HepG2 (cell line): ENCODE results near the gene CLIC3. TPM values are rescaled to one million over a fixed set of nuclear protein-coding genes. Genes with fewer than 3 reads are reported as not detected.
A peak's percentile ranks its signal among the peaks of the same experiment; 100 is the strongest.

Source experiments
- ARID2 ChIP-seq: sonication (generic); formaldehyde crosslinking; IDR thresholded peaks from 2 replicates; pipeline ENCODE4 v1.8.1; 2022; ENCODE audit warnings: mild to moderate bottlenecking, missing genetic modification reagents, borderline replicate concordance
- ARID4A ChIP-seq: sonication (generic); formaldehyde crosslinking; IDR thresholded peaks from 2 replicates; pipeline ENCODE4 v1.5.0; 2020; ENCODE audit warnings: mild to moderate bottlenecking, missing genetic modification reagents, borderline replicate concordance
- CTCF ChIP-seq: sonication (generic); formaldehyde crosslinking; IDR thresholded peaks from 2 replicates; pipeline ENCODE4 v1.5.0; 2020; ENCODE audit warnings: mild to moderate bottlenecking, missing genetic modification reagents, moderate library complexity
- HIC2 ChIP-seq: sonication (generic); formaldehyde crosslinking; IDR thresholded peaks from 2 replicates; pipeline ENCODE4 v1.9.0; 2022; ENCODE audit warnings: low read depth, missing genetic modification reagents
- HNF1A ChIP-seq, 2 experiments: sonication (generic) in 1 of 2; formaldehyde crosslinking in 1 of 2; IDR thresholded peaks; 2 replicates each; pipeline versions ENCODE4 v1.4.0 to v1.6.1; 2016 to 2020; ENCODE audit warnings: borderline replicate concordance in 1 of 2, low read depth in 1 of 2, mild to moderate bottlenecking in 1 of 2, missing genetic modification reagents in 1 of 2
- TEAD3 ChIP-seq: optimal IDR thresholded peaks from 2 replicates; pipeline ENCODE3; 2016; ENCODE audit warnings: borderline replicate concordance
- ZFY ChIP-seq: sonication (generic); formaldehyde crosslinking; IDR thresholded peaks from 2 replicates; pipeline ENCODE4 v1.4.0; 2020; ENCODE audit warnings: missing genetic modification reagents
- ZNF589 ChIP-seq: sonication (generic); formaldehyde crosslinking; conservative IDR thresholded peaks from 2 replicates; pipeline ENCODE4 v1.8.0; 2022; ENCODE audit warnings: mild to moderate bottlenecking, moderate library complexity, missing genetic modification reagents
- ZNF607 ChIP-seq: sonication (generic); formaldehyde crosslinking; IDR thresholded peaks from 2 replicates; pipeline ENCODE4 v1.5.1; 2020; ENCODE audit warnings: missing genetic modification reagents, mild to moderate bottlenecking, borderline replicate concordance
- ZNF781 ChIP-seq: sonication (generic); formaldehyde crosslinking; IDR thresholded peaks from 2 replicates; pipeline ENCODE4 v1.5.1; 2020; ENCODE audit warnings: borderline replicate concordance, mild to moderate bottlenecking, missing genetic modification reagents; ENCODE audit errors: not compliant biosample characterization
- ZNF841 ChIP-seq: sonication (generic); formaldehyde crosslinking; IDR thresholded peaks from 2 replicates; pipeline ENCODE4 v1.8.1; 2023; ENCODE audit warnings: missing genetic modification reagents, borderline replicate concordance
- ZSCAN5A ChIP-seq: sonication (generic); formaldehyde crosslinking; IDR thresholded peaks from 2 replicates; pipeline ENCODE4 v1.8.0; 2022; ENCODE audit warnings: mild to moderate bottlenecking, missing genetic modification reagents, borderline replicate concordance
- polyA plus RNA-seq, 8 experiments: library from polyadenylated mRNA; depleted of rRNA in 3 of 8; stranded (reverse) in 7 of 8; unstranded in 1 of 8; fragments of >200 nt; fragmentation: Illumina TruSeq in 4 of 8; extraction: Trizol in 4 of 8; gene quantifications; 2 replicates each; pipeline versions ENCODE4 v1.2.1 to v1.2.3, GENCODE V29; 2011 to 2016; ENCODE audit warnings: low read depth in 4 of 8, missing spikeins in 1 of 8, mixed read lengths in 1 of 8; ENCODE audit not compliant: insufficient read depth in 1 of 8
- total RNA-seq, 5 experiments: library from RNA; depleted of rRNA; stranded (reverse); fragments of >200 nt; fragmentation: Illumina TruSeq; extraction: Trizol; gene quantifications; 2 replicates each; pipeline ENCODE4 v1.2.3, GENCODE V29; 2016; ENCODE audit warnings: low read depth in 1 of 5

Gene CLIC3
- total and polyA plus RNA-seq, 2 of the 13 experiments (the other 11 are each of a cell fraction or from before 2014, with no cell fraction given): 0.51 to 1.5 TPM

GRCh38 chr9:136945333-136946227 lies 50.8 kb downstream of the CLIC3 start (continued):
- TF ChIP-seq ZSCAN5A (CRISPR knock-in tag) (no peak), ARID2 (CRISPR knock-in tag) (no peak), ARID4A (CRISPR knock-in tag) (peak; percentile 33; the same call in 1 of the 2 replicates), TEAD3 (CRISPR knock-in tag) (peak; percentile 43), ZNF841 (CRISPR knock-in tag) (no peak), ZNF607 (CRISPR knock-in tag) (peak; percentile 7; the same call in 1 of the 2 replicates), HIC2 (no peak), CTCF (CRISPR knock-in tag) (peak; percentile 17; the same call in 1 of the 2 replicates), ZNF589 (0 out of 2 replicates have a peak, but pooled peaks have one; percentile 47), ZFY (CRISPR knock-in tag) (no peak), ZNF781 (no peak), HNF1A (IDR thresholded peaks at IDR 0.05; ENCODE audit: low read depth) (no peak), HNF1A (CRISPR knock-in tag; IDR thresholded peaks at IDR 0.05; ENCODE audit: borderline replicate concordance) (no peak)
